Measurements from ENCODE around the gene MPDZ.

Gene MPDZ, protein sequence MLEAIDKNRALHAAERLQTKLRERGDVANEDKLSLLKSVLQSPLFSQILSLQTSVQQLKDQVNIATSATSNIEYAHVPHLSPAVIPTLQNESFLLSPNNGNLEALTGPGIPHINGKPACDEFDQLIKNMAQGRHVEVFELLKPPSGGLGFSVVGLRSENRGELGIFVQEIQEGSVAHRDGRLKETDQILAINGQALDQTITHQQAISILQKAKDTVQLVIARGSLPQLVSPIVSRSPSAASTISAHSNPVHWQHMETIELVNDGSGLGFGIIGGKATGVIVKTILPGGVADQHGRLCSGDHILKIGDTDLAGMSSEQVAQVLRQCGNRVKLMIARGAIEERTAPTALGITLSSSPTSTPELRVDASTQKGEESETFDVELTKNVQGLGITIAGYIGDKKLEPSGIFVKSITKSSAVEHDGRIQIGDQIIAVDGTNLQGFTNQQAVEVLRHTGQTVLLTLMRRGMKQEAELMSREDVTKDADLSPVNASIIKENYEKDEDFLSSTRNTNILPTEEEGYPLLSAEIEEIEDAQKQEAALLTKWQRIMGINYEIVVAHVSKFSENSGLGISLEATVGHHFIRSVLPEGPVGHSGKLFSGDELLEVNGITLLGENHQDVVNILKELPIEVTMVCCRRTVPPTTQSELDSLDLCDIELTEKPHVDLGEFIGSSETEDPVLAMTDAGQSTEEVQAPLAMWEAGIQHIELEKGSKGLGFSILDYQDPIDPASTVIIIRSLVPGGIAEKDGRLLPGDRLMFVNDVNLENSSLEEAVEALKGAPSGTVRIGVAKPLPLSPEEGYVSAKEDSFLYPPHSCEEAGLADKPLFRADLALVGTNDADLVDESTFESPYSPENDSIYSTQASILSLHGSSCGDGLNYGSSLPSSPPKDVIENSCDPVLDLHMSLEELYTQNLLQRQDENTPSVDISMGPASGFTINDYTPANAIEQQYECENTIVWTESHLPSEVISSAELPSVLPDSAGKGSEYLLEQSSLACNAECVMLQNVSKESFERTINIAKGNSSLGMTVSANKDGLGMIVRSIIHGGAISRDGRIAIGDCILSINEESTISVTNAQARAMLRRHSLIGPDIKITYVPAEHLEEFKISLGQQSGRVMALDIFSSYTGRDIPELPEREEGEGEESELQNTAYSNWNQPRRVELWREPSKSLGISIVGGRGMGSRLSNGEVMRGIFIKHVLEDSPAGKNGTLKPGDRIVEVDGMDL (N-terminal part only)

DNA sequence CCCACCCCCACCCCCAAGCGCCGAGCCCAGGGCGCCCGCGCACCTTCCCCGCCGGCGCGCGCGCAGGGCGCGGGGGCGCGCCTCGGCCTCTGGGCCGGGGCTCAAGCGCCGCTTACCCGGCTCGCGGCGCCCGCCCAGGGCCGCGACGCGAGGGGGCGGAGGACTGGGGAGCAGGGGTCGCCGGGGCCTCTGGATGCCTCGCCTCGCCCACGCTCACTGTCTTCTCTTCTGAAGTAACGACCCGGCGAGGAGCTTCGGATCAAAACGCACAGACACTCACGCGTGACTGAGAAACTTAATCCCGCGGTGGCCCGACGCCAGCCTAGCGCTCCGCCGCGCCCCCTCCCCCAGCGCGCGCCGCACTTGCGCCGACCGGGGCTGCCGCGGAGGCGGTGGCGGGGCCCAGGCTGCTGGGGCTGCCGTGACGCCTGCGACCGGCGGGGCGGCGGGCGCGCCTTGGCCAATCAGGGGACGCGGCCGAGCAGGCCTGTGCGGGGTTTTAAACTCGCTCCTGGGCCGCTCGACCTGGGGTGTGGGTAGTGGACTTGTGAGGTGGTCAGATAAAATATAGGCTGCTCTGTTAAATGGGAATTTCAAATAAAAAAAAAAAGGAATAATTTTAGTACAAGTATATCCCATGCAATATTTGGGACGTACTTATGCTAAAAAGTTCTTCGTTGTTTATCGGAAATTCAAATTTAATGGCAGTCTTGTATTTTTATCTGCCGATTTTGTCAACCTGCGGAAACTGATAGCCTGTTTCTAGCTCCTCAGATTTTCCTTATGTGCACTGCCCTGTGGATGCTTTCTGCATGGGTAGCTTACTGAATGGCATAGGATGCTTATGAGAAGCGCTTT, at the start of gene MPDZ:
Gene MPDZ, minus strand, starts transcription at position 409 of the 858 bp plus-strand sequence. CDS start 29,377 bp downstream, outside the sequence.
- peak within 1 kb of the TSS; percentile 74 for H3K4me3 ChIP-seq (ENCODE audit: low read depth, low read length)

GRCh38 chr9:13324988-13325387, 45.5 kb upstream of the MPDZ start:
- DNase-seq (ENCODE audit: low read depth): no peak
- no peak overlapping the region for H3K4me3 ChIP-seq (ENCODE audit: low read depth, low read length)

More for the DNA sequence above, at the start of gene MPDZ:
- peak; percentile 46 for DNase-seq (ENCODE audit: low read depth)

- no peak overlapping the region for H3K4me3 ChIP-seq (ENCODE audit: low read depth, low read length)
- no peak for DNase-seq (ENCODE audit: low read depth)
Observed at GRCh38 chr9:13322828-13323550, 43.5 kb upstream of the MPDZ start.

DNA sequence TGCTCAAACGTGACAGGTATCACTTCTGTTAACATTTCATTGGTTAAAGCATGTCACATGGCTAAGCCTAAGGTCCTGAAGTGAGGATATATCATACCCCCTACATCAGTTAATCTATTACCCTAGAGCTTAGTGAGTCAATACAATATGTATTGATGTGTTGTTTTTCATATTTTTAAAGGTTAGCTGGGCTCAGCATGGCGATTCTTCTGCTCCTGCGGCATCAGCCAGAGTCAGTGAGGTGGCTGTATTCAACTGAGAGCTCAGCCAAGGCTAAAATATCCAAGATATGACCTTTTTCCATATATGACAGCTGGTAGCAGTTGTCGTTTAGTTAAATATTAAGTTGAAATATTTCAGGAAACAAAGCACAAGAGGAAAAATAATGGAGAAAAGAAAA, 38.5 kb upstream of the MPDZ start:
- no peak for DNase-seq (ENCODE audit: low read depth)

GRCh38 chr9:13296972-13297371, 17.5 kb upstream of the MPDZ start:
- H3K4me3 ChIP-seq (ENCODE audit: low read depth, low read length): no peak overlapping the region

More for the DNA sequence above, 38.5 kb upstream of the MPDZ start:
- H3K4me3 ChIP-seq (ENCODE audit: low read depth, low read length): no peak overlapping the region

GRCh38 chr9:13295556-13295955, 16.1 kb upstream of the MPDZ start:
- no peak for DNase-seq (ENCODE audit: low read depth)
- no peak overlapping the region for H3K4me3 ChIP-seq (ENCODE audit: low read depth, low read length)

More at GRCh38 chr9:13296972-13297371, 17.5 kb upstream of the MPDZ start:
- DNase-seq (ENCODE audit: low read depth): no peak

- no peak overlapping the region for H3K4me3 ChIP-seq (ENCODE audit: low read depth, low read length)
- no peak for DNase-seq (ENCODE audit: low read depth)
Observed at GRCh38 chr9:13292782-13293181, 13.3 kb upstream of the MPDZ start.

DNA sequence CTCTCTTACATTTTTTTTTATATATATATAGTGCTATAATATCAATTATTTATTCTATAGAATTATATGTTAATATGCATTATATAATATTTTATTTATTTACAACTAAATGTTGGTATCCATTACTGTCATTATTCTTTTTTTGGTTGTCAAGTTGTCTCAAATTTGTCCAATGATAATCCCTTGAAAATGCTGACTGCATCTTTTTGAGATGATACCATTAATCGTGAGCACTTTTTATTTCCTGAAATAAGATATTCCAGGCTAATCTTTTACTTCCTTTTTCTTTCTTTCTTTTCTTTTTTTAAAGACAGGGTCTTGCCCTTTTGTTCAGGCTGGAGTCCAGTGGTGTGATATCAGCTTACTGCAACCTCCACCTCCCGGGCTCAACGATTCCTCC, 12.7 kb upstream of the MPDZ start:
- no peak for DNase-seq (ENCODE audit: low read depth)

GRCh38 chr9:13291718-13292117, 12.2 kb upstream of the MPDZ start:
- no peak overlapping the region for H3K4me3 ChIP-seq (ENCODE audit: low read depth, low read length)
- no peak for DNase-seq (ENCODE audit: low read depth)

More for the DNA sequence above, 12.7 kb upstream of the MPDZ start:
- H3K4me3 ChIP-seq (ENCODE audit: low read depth, low read length): no peak overlapping the region

GRCh38 chr9:13284011-13284410, 4.5 kb upstream of the MPDZ start:
- H3K4me3 ChIP-seq (ENCODE audit: low read depth, low read length): no peak overlapping the region
- no peak for DNase-seq (ENCODE audit: low read depth)

DNA sequence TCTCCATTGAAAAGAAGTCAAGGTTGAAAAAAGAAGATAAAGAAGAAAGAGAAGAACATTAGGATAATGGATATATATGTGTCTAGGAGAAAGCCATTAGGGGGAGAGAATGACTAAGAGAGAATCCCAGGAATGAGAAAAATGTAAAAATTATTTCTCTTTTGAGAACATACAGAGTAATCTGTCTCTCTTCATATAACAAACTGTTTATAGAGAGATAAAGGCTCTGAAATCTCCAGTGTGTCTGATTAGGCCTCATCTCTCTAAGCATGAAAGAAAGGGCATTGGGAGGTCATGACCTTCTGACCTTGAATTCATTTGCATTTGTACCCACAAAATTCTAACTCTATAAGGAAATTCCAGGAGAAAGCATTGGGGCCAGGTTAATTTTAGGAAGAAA, 3.5 kb upstream of the MPDZ start:
- H3K4me3 ChIP-seq (ENCODE audit: low read depth, low read length): no peak overlapping the region
- no peak for DNase-seq (ENCODE audit: low read depth)

DNA sequence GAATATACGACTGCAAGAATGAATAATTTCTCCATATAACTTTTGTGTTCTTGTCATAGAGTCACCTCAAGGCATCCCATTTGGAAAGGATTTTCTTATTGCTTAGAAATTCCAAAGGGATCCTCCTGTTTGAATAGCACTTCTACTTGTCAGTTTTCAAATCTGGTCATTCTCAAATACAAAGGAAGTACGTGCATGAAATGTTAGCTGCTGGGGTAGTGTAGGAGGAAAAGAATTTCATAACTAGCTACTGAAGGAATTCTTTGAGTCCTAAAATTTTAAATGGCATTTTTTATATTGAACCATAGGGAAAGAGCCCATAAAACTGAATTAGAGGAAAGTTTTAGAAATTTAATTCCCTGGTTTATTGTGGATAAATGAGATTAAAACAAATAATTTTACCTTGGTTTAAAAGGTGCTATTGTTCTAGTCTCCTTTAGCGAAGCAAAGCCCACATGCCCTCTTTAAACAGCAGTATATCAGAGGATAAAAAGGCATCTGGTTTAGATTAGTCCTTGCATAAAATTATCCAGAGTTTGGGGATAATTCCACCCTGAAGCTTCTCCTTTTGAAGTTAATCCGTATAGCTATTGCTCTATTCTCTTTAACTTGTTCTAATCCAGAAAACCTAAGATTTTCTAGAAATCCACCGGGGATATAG, 2.0 kb upstream of the MPDZ start:
- H3K4me3 ChIP-seq (ENCODE audit: low read depth, low read length): no peak overlapping the region
- no peak for DNase-seq (ENCODE audit: low read depth)

DNA sequence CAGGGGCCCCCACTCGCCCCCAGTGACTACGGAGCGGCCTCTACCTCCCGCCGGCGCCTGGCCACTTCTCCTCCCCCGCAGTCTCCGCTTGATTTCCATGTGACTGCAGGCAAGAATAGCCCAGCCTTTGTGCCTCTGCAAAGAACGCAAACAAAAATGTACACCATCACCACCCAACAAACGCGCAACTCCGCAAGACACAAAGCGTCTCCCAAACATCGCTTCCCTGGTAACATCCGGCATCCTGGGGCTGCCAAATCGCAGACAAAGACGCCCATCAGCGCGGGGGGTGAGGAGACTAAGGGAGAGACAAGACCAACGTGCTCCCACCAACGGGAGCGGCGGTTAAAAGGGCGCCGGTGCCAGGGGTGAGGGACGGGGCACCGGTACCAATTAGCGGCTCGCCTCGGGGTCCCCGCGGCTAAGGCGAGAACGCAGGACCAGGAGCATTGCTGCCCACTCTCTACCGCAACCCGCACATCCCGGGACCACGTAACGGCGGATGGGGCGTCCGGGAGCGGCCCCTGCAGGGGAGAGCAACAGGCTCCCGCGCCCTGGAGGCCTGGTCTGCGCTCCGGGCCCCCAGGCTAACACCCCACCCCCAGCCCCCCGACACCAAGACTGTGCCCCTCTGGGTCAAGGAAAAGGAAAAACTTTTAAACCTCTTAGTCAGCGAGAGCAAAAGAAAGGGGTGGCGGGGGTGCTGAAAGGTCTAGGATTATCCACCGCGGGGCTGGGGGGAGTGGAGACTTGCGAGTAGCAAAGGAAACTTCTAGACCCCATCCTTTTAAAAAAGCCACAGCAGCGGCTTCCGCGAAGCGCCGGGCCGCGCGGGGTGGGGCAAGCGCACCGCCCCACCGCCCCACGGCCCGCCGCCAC, 885 bp downstream of the MPDZ start:
- peak overlapping the region; percentile 74 for H3K4me3 ChIP-seq (ENCODE audit: low read depth, low read length)
- DNase-seq (ENCODE audit: low read depth): no peak

- H3K4me3 ChIP-seq (ENCODE audit: low read depth, low read length): peak overlapping the region; percentile 74
Observed at GRCh38 chr9:13278023-13278367, 1.5 kb downstream of the MPDZ start.

GRCh38 chr9:13274886-13275641, 4.4 kb downstream of the MPDZ start:
- DNase-seq (ENCODE audit: low read depth): no peak
- H3K4me3 ChIP-seq (ENCODE audit: low read depth, low read length): no peak overlapping the region

More at GRCh38 chr9:13278023-13278367, 1.5 kb downstream of the MPDZ start:
- no peak for DNase-seq (ENCODE audit: low read depth)

DNA sequence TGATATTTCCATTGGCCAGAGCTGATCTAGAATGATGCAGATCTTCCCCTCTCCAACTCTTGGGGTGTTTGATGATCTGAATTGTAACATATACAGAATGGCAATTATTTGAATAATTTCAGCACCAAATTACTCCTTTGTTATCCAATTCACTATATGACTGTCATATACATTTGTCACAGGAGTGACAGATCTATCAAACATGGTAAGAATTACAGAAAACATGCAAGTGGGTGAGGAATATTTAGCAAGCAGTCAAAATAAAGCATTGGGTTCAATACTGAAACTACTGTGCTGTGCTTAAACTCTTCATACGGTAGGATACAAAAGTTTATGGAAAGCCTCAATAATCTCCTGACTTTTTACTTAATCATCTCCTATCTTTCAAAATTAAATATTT, 8.8 kb downstream of the MPDZ start:
- no peak overlapping the region for H3K4me3 ChIP-seq (ENCODE audit: low read depth, low read length)
- DNase-seq (ENCODE audit: low read depth): no peak
